WERI-Rb-1 (cell line): ENCODE results near the gene RNF39.
"Not testable (repeated sequence)": the region's sequence is repeated elsewhere in the genome, so short reads cannot be mapped to it uniquely, and the experiment has no call there.

Source experiments
- DNase-seq: peaks from one replicate; pipeline ENCODE4 v3.0.0-alpha.2; 2020
- H3K27ac ChIP-seq: fragments of 250-450 bp; sonication (Bioruptor Pico); 2 replicates; pipeline ENCODE4 v1.5.1; 2020; ENCODE audit warnings: mild to moderate bottlenecking, moderate library complexity
- H3K27me3 ChIP-seq: fragments of 250-450 bp; sonication (Bioruptor Pico); 2 replicates; pipeline ENCODE4 v1.5.1; 2021; ENCODE audit warnings: mild to moderate bottlenecking, low read depth, moderate library complexity; ENCODE audit not compliant: insufficient read depth, severe bottlenecking
- H3K36me3 ChIP-seq: fragments of 250-450 bp; sonication (Bioruptor Pico); 2 replicates; pipeline ENCODE4 v1.5.1; 2020; ENCODE audit warnings: mild to moderate bottlenecking, moderate library complexity
- H3K4me3 ChIP-seq: 2 replicates; pipeline ENCODE4 v1.5.1; 2011; ENCODE audit warnings: low read depth, mild to moderate bottlenecking, control low read depth, low read length
- H3K9me3 ChIP-seq: fragments of 250-450 bp; sonication (Bioruptor Pico); 2 replicates; pipeline ENCODE4 v1.5.1; 2021; ENCODE audit warnings: mild to moderate bottlenecking, moderate library complexity; ENCODE audit not compliant: severe bottlenecking
- CTCF ChIP-seq: IDR thresholded peaks from 2 replicates; pipeline ENCODE4 v1.5.1; 2011; ENCODE audit warnings: low read depth, mild to moderate bottlenecking, control low read depth, inconsistent platforms, low read length

The RNF39 gene

DNA sequence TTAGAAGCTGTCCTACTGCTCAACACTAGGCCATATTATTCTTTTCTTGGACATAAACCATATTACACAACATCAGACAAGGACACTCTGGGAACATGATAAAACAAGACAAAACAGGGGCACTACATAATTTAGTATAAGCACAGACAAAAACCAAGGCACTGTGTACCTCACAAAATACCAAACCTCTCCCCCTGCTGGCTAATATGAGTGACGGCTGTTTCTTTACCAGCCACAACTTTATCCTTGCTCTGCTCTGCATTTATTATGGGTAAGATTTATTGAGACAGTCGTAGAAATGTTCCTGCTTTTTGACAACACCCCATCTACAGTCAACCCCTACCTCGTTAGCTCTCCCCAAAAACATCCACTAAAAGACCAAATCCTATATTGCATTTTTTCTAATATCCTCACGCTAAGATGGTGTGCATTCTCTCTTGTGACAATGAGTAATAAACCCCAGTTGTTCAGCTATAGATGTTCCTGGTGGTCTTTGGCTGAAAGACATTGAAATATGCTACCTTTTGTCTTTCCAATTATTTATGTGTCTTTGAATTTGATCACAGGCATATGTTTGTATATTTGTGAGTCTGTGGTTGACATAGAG is 38.3 kb downstream of the RNF39 start:
- TF ChIP-seq CTCF: peak; percentile 75
- no peaks in the 10 kb centered on the region; the same call in 1 of the 2 replicates for H3K36me3 ChIP-seq
- no peak overlapping the region for H3K27ac ChIP-seq
- no peaks in the 10 kb centered on the region for H3K27me3 ChIP-seq
- no peak overlapping the region for H3K4me3 ChIP-seq
- no peaks in the 10 kb centered on the region for H3K9me3 ChIP-seq
- no peak for DNase-seq

- Histone ChIP-seq H3K9me3 (no peaks in the 10 kb centered on the region), H3K27ac (no peak overlapping the region), H3K4me3 (no peak overlapping the region), H3K36me3 (no peaks in the 10 kb centered on the region; the same call in 1 of the 2 replicates), H3K27me3 (no peaks in the 10 kb centered on the region)
- DNase-seq: no peak
- TF ChIP-seq CTCF: no peak
Measured at GRCh38 chr6:30035784-30036183, 39.8 kb downstream of the RNF39 start.

- not testable (repeated sequence) for H3K27ac ChIP-seq, H3K36me3 ChIP-seq, DNase-seq, H3K27me3 ChIP-seq, H3K4me3 ChIP-seq, H3K9me3 ChIP-seq
Measured at GRCh38 chr6:30033440-30033839, 42.1 kb downstream of the RNF39 start.

DNA sequence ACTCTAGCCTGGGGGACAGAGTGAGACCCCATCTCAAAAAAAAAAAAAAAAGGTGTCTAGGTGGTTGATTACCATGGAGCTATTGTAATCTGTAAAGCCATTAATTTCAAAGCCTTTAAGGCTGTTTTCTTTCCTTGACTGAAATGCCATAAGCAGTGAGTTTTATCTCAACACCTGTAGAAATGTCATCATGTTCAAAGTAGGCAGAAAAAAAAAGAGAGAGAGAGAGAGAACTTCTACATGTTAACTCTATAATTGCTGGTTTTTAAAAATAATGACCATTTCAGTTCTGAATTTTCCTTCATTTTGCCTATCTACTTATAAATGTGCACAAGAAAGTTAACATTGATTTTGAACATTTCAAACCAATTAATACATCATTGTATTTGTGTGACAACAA is 44.2 kb downstream of the RNF39 start:
- no peaks in the 10 kb centered on the region for H3K27me3 ChIP-seq
- no peak for DNase-seq
- no peak overlapping the region for H3K27ac ChIP-seq
- no peak overlapping the region for H3K4me3 ChIP-seq
- H3K9me3 ChIP-seq: no peaks in the 10 kb centered on the region
- TF ChIP-seq CTCF: no peak
- no peaks in the 10 kb centered on the region; the same call in 1 of the 2 replicates for H3K36me3 ChIP-seq

DNA sequence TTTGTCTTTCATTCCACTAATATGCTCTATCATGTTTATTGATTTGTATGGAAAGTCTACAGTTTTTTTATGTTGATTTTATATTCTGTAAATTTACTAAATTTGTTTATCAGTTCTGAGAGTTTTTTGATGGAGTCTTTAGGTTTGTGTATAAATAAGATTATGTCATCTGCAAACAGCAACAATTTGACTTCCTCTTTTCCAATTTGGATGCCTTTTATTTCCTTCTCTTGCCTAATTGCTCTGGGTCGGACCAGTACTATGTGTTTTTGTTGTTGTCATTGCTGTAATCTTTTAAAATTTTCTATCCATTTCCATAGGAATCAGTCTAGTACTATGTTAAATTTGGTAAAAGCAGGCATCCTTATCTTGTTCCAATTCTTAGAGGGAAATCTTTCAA is 46.0 kb downstream of the RNF39 start:
- TF ChIP-seq CTCF: no peak

GRCh38 chr6:30025186-30025585 is 50.4 kb downstream of the RNF39 start:
- DNase-seq: no peak

More for the DNA sequence above, 46.0 kb downstream of the RNF39 start:
- H3K9me3 ChIP-seq: no peaks in the 10 kb centered on the region
- no peak overlapping the region for H3K4me3 ChIP-seq
- no peaks in the 10 kb centered on the region; the same call in 1 of the 2 replicates for H3K36me3 ChIP-seq
- H3K27me3 ChIP-seq: no peaks in the 10 kb centered on the region
- no peak overlapping the region for H3K27ac ChIP-seq
- no peak for DNase-seq

GRCh38 chr6:30022712-30023111 is 52.9 kb downstream of the RNF39 start:
- not testable (repeated sequence) for H3K27ac ChIP-seq, H3K27me3 ChIP-seq, H3K36me3 ChIP-seq, H3K4me3 ChIP-seq, DNase-seq, H3K9me3 ChIP-seq

More at GRCh38 chr6:30025186-30025585, 50.4 kb downstream of the RNF39 start:
- H3K4me3 ChIP-seq: no peak overlapping the region
- no peaks in the 10 kb centered on the region for H3K36me3 ChIP-seq
- no peak for TF ChIP-seq CTCF
- H3K27me3 ChIP-seq: no peaks in the 10 kb centered on the region
- H3K9me3 ChIP-seq: no peaks in the 10 kb centered on the region
- H3K27ac ChIP-seq: no peak overlapping the region
